Thymus (tissue), 11 donors: ENCODE measurements around the gene USP24. TPM values are rescaled to one million over a fixed set of nuclear protein-coding genes. Genes with fewer than 3 reads are reported as not detected.

Experiments used
- DNase-seq, 9 donors: peaks; one replicate each; pipeline ENCODE4 v3.0.0-alpha.2; 2013; ENCODE audit warnings: low spot score in 9 of 9, low read depth in 6 of 9, missing footprints in 1 of 9
- H3K27ac ChIP-seq, 2 donors: one replicate each; pipeline ENCODE4 v1.5.1; 2013; ENCODE audit warnings: control low read depth in 1 of 2, low read depth in 1 of 2, low read length in 1 of 2, mild to moderate bottlenecking in 1 of 2, moderate library complexity in 1 of 2
- H3K27me3 ChIP-seq, 2 donors: one replicate each; pipeline ENCODE4 v1.5.1; 2013; ENCODE audit warnings: low read length in 1 of 2; ENCODE audit not compliant: control insufficient read depth in 2 of 2, insufficient read depth in 1 of 2
- H3K36me3 ChIP-seq, 2 donors: one replicate each; pipeline ENCODE4 v1.5.1; 2013; ENCODE audit warnings: low read length in 1 of 2, mild to moderate bottlenecking in 1 of 2, moderate library complexity in 1 of 2; ENCODE audit not compliant: control insufficient read depth in 2 of 2, insufficient read depth in 2 of 2
- H3K4me1 ChIP-seq, 2 donors: one replicate each; pipeline ENCODE4 v1.5.1; 2013; ENCODE audit warnings: low read length in 2 of 2; ENCODE audit not compliant: control insufficient read depth in 2 of 2, insufficient read depth in 2 of 2
- H3K4me3 ChIP-seq, 2 donors: one replicate each; pipeline ENCODE4 v1.5.1; 2013; ENCODE audit warnings: low read length in 2 of 2, control low read depth in 1 of 2, mild to moderate bottlenecking in 1 of 2
- H3K9me3 ChIP-seq, 2 donors: one replicate each; pipeline ENCODE4 v1.5.1; 2013; ENCODE audit warnings: low read length in 1 of 2, mild to moderate bottlenecking in 1 of 2; ENCODE audit not compliant: control insufficient read depth in 2 of 2, insufficient read depth in 1 of 2
- WGBS: extraction: QIAGEN DNeasy Blood & Tissue Kit; methylation state at CpG from one replicate; pipeline ENCODE4 v1.1.7; 2013; 5-methylcytosine and 5-hydroxymethylcytosine counted together
- polyA plus RNA-seq: library from polyadenylated mRNA; stranded (reverse); fragments of 200-250 nt; gene quantifications from one replicate; pipeline ENCODE4 v1.2.3, GENCODE V29; 2013
- total RNA-seq: library from RNA; stranded (reverse); fragments of 120-200 nt; gene quantifications from one replicate; pipeline ENCODE4 v1.2.4, GENCODE V29; 2013
- donor health status: healthy.

USP24 gene
- total and polyA plus RNA-seq, 2 donors = 17.7 to 34.4 TPM

- Histone ChIP-seq H3K4me3 (peak overlapping the region; percentile 89 to 98), H3K9me3 (no peaks in the 10 kb centered on the region), H3K4me1 (peaks cover 28 to 48% of the 10 kb centered on the region in 2 donors), H3K36me3 (peaks cover 0 to 4% of the 10 kb centered on the region in 2 donors), H3K27me3 (no peaks in the 10 kb centered on the region), H3K27ac (peak overlapping the region; percentile 89 to 98)
- peak in 2 of 9 donors; percentile 32 to 43 for DNase-seq
- under 1% methylated on average over 29 of the region's 29 CpGs for WGBS
These were observed 300 bp downstream of the USP24 start for GRCh38 chr1:55214934-55215193.

GRCh38 chr1:55214212-55214933, 791 bp downstream of the USP24 start:
- H3K9me3 ChIP-seq = no peaks in the 10 kb centered on the region
- peaks cover 0 to 4% of the 10 kb centered on the region in 2 donors for H3K36me3 ChIP-seq
- H3K27me3 ChIP-seq = no peaks in the 10 kb centered on the region
- DNase-seq = peak in 5 of 9 donors; percentile 38 to 66 (median 42)
- peaks cover 28 to 48% of the 10 kb centered on the region in 2 donors for H3K4me1 ChIP-seq
- peak overlapping the region; percentile 90 to 98 for H3K27ac ChIP-seq
- H3K4me3 ChIP-seq = peak overlapping the region; percentile 89 to 98
- WGBS = under 1% methylated on average over 46 of the region's 46 CpGs

- H3K27ac ChIP-seq = peak overlapping the region; percentile 83 to 90
- 9% methylated on average over 7 of the region's 7 CpGs for WGBS
- no peaks in the 10 kb centered on the region for H3K27me3 ChIP-seq
- peaks cover 0 to 4% of the 10 kb centered on the region in 2 donors for H3K36me3 ChIP-seq
- H3K9me3 ChIP-seq = no peaks in the 10 kb centered on the region
- H3K4me1 ChIP-seq = peaks cover 28 to 48% of the 10 kb centered on the region in 2 donors
- H3K4me3 ChIP-seq = peak overlapping the region; percentile 89 to 98
- peak in 2 of 9 donors; percentile 36 to 53 for DNase-seq
These were observed 1.3 kb downstream of the USP24 start for GRCh38 chr1:55213885-55214211.

GRCh38 chr1:55213151-55213884, 1.8 kb downstream of the USP24 start:
- H3K4me1 ChIP-seq = peaks cover 28 to 48% of the 10 kb centered on the region in 2 donors
- no peaks in the 10 kb centered on the region for H3K9me3 ChIP-seq
- 16% methylated on average over 10 of the region's 10 CpGs for WGBS
- H3K36me3 ChIP-seq = peaks cover 0 to 4% of the 10 kb centered on the region in 2 donors
- no peaks in the 10 kb centered on the region for H3K27me3 ChIP-seq
- peak overlapping the region; percentile 83 to 90 for H3K27ac ChIP-seq
- peak overlapping the region; percentile 89 to 98 for H3K4me3 ChIP-seq
- peak in 2 of 9 donors; percentile 32 to 59 for DNase-seq

- Histone ChIP-seq H3K27ac (peak overlapping the region in 1 of 2 donors; percentile 90), H3K27me3 (no peaks in the 10 kb centered on the region), H3K9me3 (no peaks in the 10 kb centered on the region), H3K4me3 (peak overlapping the region; percentile 89 to 98), H3K4me1 (peaks cover 26 to 45% of the 10 kb centered on the region in 2 donors), H3K36me3 (peaks cover 0 to 4% of the 10 kb centered on the region in 2 donors)
- peak in 4 of 9 donors; percentile 20 to 61 (median 34) for DNase-seq
- 31% methylated on average over 11 of the region's 11 CpGs for WGBS
These were observed 2.6 kb downstream of the USP24 start for GRCh38 chr1:55212349-55213150.

- peak overlapping the region in 1 of 2 donors; percentile 89 for H3K4me3 ChIP-seq
- peaks cover 0 to 4% of the 10 kb centered on the region in 2 donors for H3K36me3 ChIP-seq
- no peak for DNase-seq
- H3K27me3 ChIP-seq = no peaks in the 10 kb centered on the region
- no peak overlapping the region for H3K27ac ChIP-seq
- 31% methylated on average over 3 of the region's 3 CpGs for WGBS
- peaks cover 24 to 42% of the 10 kb centered on the region in 2 donors for H3K4me1 ChIP-seq
- H3K9me3 ChIP-seq = no peaks in the 10 kb centered on the region
These were observed 3.3 kb downstream of the USP24 start for GRCh38 chr1:55211863-55212262.

- H3K4me3 ChIP-seq = no peak overlapping the region
- 69% methylated on average over 4 of the region's 4 CpGs for WGBS
- peaks cover 18 to 36% of the 10 kb centered on the region in 2 donors for H3K4me1 ChIP-seq
- H3K36me3 ChIP-seq = peaks cover 0 to 7% of the 10 kb centered on the region in 2 donors
- H3K27me3 ChIP-seq = no peaks in the 10 kb centered on the region
- DNase-seq = no peak
- peak overlapping the region; percentile 43 to 58 for H3K27ac ChIP-seq
- H3K9me3 ChIP-seq = no peaks in the 10 kb centered on the region
These were observed 4.0 kb downstream of the USP24 start for GRCh38 chr1:55210990-55211801.

- 22% methylated on average over 2 of the region's 2 CpGs for WGBS
- H3K4me3 ChIP-seq = no peak overlapping the region
- no peaks in the 10 kb centered on the region for H3K9me3 ChIP-seq
- DNase-seq = no peak
- peaks cover 0 to 8% of the 10 kb centered on the region in 2 donors for H3K36me3 ChIP-seq
- no peak overlapping the region for H3K27ac ChIP-seq
- H3K4me1 ChIP-seq = peaks cover 16 to 30% of the 10 kb centered on the region in 2 donors
- H3K27me3 ChIP-seq = no peaks in the 10 kb centered on the region
These were observed 5.9 kb downstream of the USP24 start for GRCh38 chr1:55209247-55209646.
